HG02571 (cell line): ENCODE data around the gene ANGPTL7.
"Not testable (repeated sequence)": the region's sequence is repeated elsewhere in the genome, so short reads cannot be mapped to it uniquely, and the experiment has no call there.

Experiments
- ATAC-seq: cut with Tn5 transposase; IDR thresholded peaks from one replicate; pipeline ENCODE4 v1.9.1; 2021; ENCODE audit warnings: mild to moderate bottlenecking, moderate library complexity; ENCODE audit not compliant: unreplicated experiment

ANGPTL7 gene

GRCh38 chr1:11188858-11189451, at the start of gene ANGPTL7:
Gene ANGPTL7 (plus strand): TSS chr1:11189355. CDS start chr1:11189580, 225 bp downstream.
- ATAC-seq = no peak

- ATAC-seq = no peak
Observed at GRCh38 chr1:11142618-11143391, 46.4 kb upstream of the ANGPTL7 start.

GRCh38 chr1:11143401-11143800, 45.8 kb upstream of the ANGPTL7 start:
- ATAC-seq = no peak

- ATAC-seq = no peak
Observed at GRCh38 chr1:11143907-11144306, 45.2 kb upstream of the ANGPTL7 start.

GRCh38 chr1:11144570-11145256, 44.4 kb upstream of the ANGPTL7 start:
- ATAC-seq = no peak

GRCh38 chr1:11145741-11146140, 43.4 kb upstream of the ANGPTL7 start:
- no peak for ATAC-seq

GRCh38 chr1:11147197-11147770, 41.9 kb upstream of the ANGPTL7 start:
- ATAC-seq = no peak

GRCh38 chr1:11150326-11150725, 38.8 kb upstream of the ANGPTL7 start:
- ATAC-seq = no peak

- ATAC-seq = no peak
Observed at GRCh38 chr1:11151114-11151513, 38.0 kb upstream of the ANGPTL7 start.

- no peak for ATAC-seq
Observed at GRCh38 chr1:11151826-11152612, 37.1 kb upstream of the ANGPTL7 start.

- ATAC-seq = no peak
Observed at GRCh38 chr1:11152755-11153154, 36.4 kb upstream of the ANGPTL7 start.

GRCh38 chr1:11153184-11153583, 36.0 kb upstream of the ANGPTL7 start:
- ATAC-seq = no peak

- ATAC-seq = no peak
Observed at GRCh38 chr1:11156441-11156840, 32.7 kb upstream of the ANGPTL7 start.

- no peak for ATAC-seq
Observed at GRCh38 chr1:11156963-11157362, 32.2 kb upstream of the ANGPTL7 start.

- ATAC-seq = no peak
Observed at GRCh38 chr1:11157394-11157793, 31.8 kb upstream of the ANGPTL7 start.

GRCh38 chr1:11157867-11158266, 31.3 kb upstream of the ANGPTL7 start:
- no peak for ATAC-seq

GRCh38 chr1:11158291-11158690, 30.9 kb upstream of the ANGPTL7 start:
- no peak for ATAC-seq

- no peak for ATAC-seq
Observed at GRCh38 chr1:11158720-11159321, 30.3 kb upstream of the ANGPTL7 start.

GRCh38 chr1:11162752-11163151, 26.4 kb upstream of the ANGPTL7 start:
- ATAC-seq = not testable (repeated sequence)

GRCh38 chr1:11166744-11167143, 22.4 kb upstream of the ANGPTL7 start:
- not testable (repeated sequence) for ATAC-seq
